GM23248 (cell line): ENCODE results near the gene CCSAP. TPM values are rescaled to one million over a fixed set of nuclear protein-coding genes. Genes with fewer than 3 reads are reported as not detected.

Source experiments
- DNase-seq: peaks from one replicate; pipeline ENCODE4 v3.0.0-alpha.2; 2015
- H2AFZ ChIP-seq: fragments of 200-600 bp; sonication (generic); 2 replicates; pipeline ENCODE4 v1.6.1; 2016; ENCODE audit warnings: antibody characterized with exemption
- H3F3A ChIP-seq: fragments of 200-600 bp; sonication (generic); 2 replicates; pipeline ENCODE4 v1.6.1; 2016; ENCODE audit warnings: mild to moderate bottlenecking, antibody characterized with exemption, mixed run types; ENCODE audit not compliant: insufficient read depth
- H3K27ac ChIP-seq: fragments of 200-600 bp; sonication (generic); 2 replicates; pipeline ENCODE4 v1.5.1; 2016; ENCODE audit warnings: mild to moderate bottlenecking
- H3K27me3 ChIP-seq: fragments of 200-600 bp; sonication (generic); replicated peaks from 2 replicates; pipeline ENCODE4 v1.6.1; 2016; ENCODE audit warnings: mild to moderate bottlenecking; ENCODE audit not compliant: insufficient read depth
- H3K36me3 ChIP-seq: fragments of 200-600 bp; sonication (generic); 2 replicates; pipeline ENCODE4 v1.6.1; 2016; ENCODE audit warnings: low read depth, mild to moderate bottlenecking
- H3K4me1 ChIP-seq: fragments of 200-600 bp; sonication (generic); 2 replicates; pipeline ENCODE4 v1.6.1; 2016; ENCODE audit warnings: mild to moderate bottlenecking; ENCODE audit not compliant: insufficient read depth
- H3K4me2 ChIP-seq: fragments of 200-600 bp; sonication (generic); one replicate; pipeline ENCODE4 v1.6.1; 2016; ENCODE audit warnings: mild to moderate bottlenecking; ENCODE audit not compliant: unreplicated experiment
- H3K4me3 ChIP-seq: fragments of 200-600 bp; sonication (generic); 2 replicates; pipeline ENCODE4 v1.5.1; 2016; ENCODE audit warnings: mild to moderate bottlenecking
- H3K79me2 ChIP-seq: fragments of 200-600 bp; sonication (generic); 2 replicates; pipeline ENCODE4 v1.6.1; 2016; ENCODE audit warnings: mild to moderate bottlenecking; ENCODE audit not compliant: insufficient read depth
- H3K9ac ChIP-seq: fragments of 200-600 bp; sonication (generic); 2 replicates; pipeline ENCODE4 v1.6.1; 2016; ENCODE audit warnings: mild to moderate bottlenecking
- H3K9me2 ChIP-seq: fragments of 200-600 bp; sonication (generic); 2 replicates; pipeline ENCODE4 v1.6.1; 2016; ENCODE audit warnings: mixed run types, mild to moderate bottlenecking, moderate library complexity; ENCODE audit not compliant: insufficient read depth
- H3K9me3 ChIP-seq: fragments of 200-600 bp; sonication (generic); one replicate; pipeline ENCODE4 v1.6.1; 2017; ENCODE audit warnings: low read depth
- H4K20me1 ChIP-seq: fragments of 200-600 bp; sonication (generic); 2 replicates; pipeline ENCODE4 v1.6.0; 2016; ENCODE audit not compliant: insufficient read depth
- EZH2 ChIP-seq: fragments of 200-600 bp; sonication (generic); IDR thresholded peaks from 2 replicates; pipeline ENCODE4 v1.6.1; 2018; ENCODE audit warnings: antibody characterized with exemption, mild to moderate bottlenecking; ENCODE audit not compliant: insufficient read depth, poor library complexity, severe bottlenecking
- EZH2phosphoT487 ChIP-seq: fragments of 200-600 bp; sonication (generic); IDR thresholded peaks from 2 replicates; pipeline ENCODE4 v1.6.1; 2018; ENCODE audit warnings: antibody characterized with exemption, moderate library complexity, mild to moderate bottlenecking, low read depth; ENCODE audit not compliant: insufficient read depth
- WGBS, 2 experiments: methylation state at CpG; one replicate each; pipeline ENCODE4 v1.1.6; 2015 to 2017; ENCODE audit warnings: low lambda C conversion rate in 2 of 2, low coverage in 1 of 2; ENCODE audit errors: missing lambda C conversion rate in 2 of 2; 5-methylcytosine and 5-hydroxymethylcytosine counted together
- in situ Hi-C: fragments of 300-500 bp; cut with MboI; formaldehyde crosslinking; loops from 2 replicates; pipeline ENCODE4 v1.15.0; 2020
- polyA plus RNA-seq: library from polyadenylated mRNA; unstranded; fragments of >200 nt; fragmentation: Nextera tagmentation; extraction: Ambion mirVana; gene quantifications from 2 replicates; pipeline ENCODE4 v1.2.1, GENCODE V29; 2016
- total RNA-seq: library from RNA; depleted of rRNA; stranded (reverse); fragments of >200 nt; shearing (Covaris generic); gene quantifications from 2 replicates; pipeline ENCODE4 v1.2.3, GENCODE V29; 2014

CCSAP gene
- total and polyA plus RNA-seq, 2 experiments from 2014 or later = 3.4 to 7.8 TPM

DNA sequence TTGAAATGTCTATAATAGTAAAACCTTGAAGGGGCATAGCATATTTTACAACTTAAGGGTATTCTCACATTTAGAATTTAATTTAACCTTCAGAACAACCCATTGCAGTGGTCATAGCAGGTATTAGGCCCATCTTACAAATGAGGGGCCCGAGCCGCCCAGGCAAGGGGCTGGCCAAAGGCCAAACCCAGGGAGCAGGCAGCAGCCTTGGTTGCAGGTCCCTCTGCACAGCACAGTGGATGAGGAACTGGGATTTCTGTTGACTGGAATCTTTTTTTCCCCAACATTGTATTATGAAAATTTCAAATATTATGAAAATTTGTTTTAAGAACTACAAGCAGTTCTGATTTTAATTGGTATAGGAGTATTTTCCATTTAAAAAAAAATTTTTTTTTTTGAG, 33.2 kb downstream of the CCSAP start:
- H4K20me1 ChIP-seq = no peaks in the 10 kb centered on the region
- TF ChIP-seq EZH2 (no peak), EZH2phosphoT487 (no peak)
- H3K4me1 ChIP-seq = no peaks in the 10 kb centered on the region
- no peaks in the 10 kb centered on the region for H3K79me2 ChIP-seq
- no peak overlapping the region for H3K4me3 ChIP-seq
- H2AFZ ChIP-seq = no peak overlapping the region
- H3K9me3 ChIP-seq = no peaks in the 10 kb centered on the region
- H3F3A ChIP-seq = no peaks in the 10 kb centered on the region
- WGBS, 2 experiments = 91 to 100% methylated on average over 2 of the region's 2 CpGs
- 0 out of 2 replicates have a peak, but pooled peaks cover 12% of the 10 kb centered on the region for H3K36me3 ChIP-seq
- H3K9ac ChIP-seq = no peak overlapping the region
- H3K9me2 ChIP-seq = no peaks in the 10 kb centered on the region
- no peaks in the 10 kb centered on the region for H3K27me3 ChIP-seq
- no peak overlapping the region for H3K4me2 ChIP-seq
- no peak overlapping the region for H3K27ac ChIP-seq
- in situ Hi-C loops = no loop called here
- DNase-seq = no peak

GRCh38 chr1:229309074-229309473, 33.8 kb downstream of the CCSAP start:
- no peak for DNase-seq
- no peak overlapping the region for H3K9ac ChIP-seq
- in situ Hi-C loops = no loop called here
- no peaks in the 10 kb centered on the region for H3K79me2 ChIP-seq
- H4K20me1 ChIP-seq = no peaks in the 10 kb centered on the region
- TF ChIP-seq EZH2phosphoT487 = no peak
- no peak for TF ChIP-seq EZH2
- H3F3A ChIP-seq = no peaks in the 10 kb centered on the region
- no peaks in the 10 kb centered on the region for H3K27me3 ChIP-seq
- H3K9me3 ChIP-seq = no peaks in the 10 kb centered on the region
- H3K36me3 ChIP-seq = peaks cover 18% of the 10 kb centered on the region; the same call in 1 of the 2 replicates
- H3K4me2 ChIP-seq = no peak overlapping the region
- H3K27ac ChIP-seq = no peak overlapping the region
- H3K9me2 ChIP-seq = no peaks in the 10 kb centered on the region
- H2AFZ ChIP-seq = no peak overlapping the region
- 50 to 61% methylated on average over 1 of the region's 1 CpG for WGBS, 2 experiments
- H3K4me3 ChIP-seq = no peak overlapping the region
- no peaks in the 10 kb centered on the region for H3K4me1 ChIP-seq

- H3K79me2 ChIP-seq = no peaks in the 10 kb centered on the region
- no peak overlapping the region for H3K9ac ChIP-seq
- no peak overlapping the region for H3K27ac ChIP-seq
- H3K9me2 ChIP-seq = no peaks in the 10 kb centered on the region
- TF ChIP-seq EZH2 (no peak), EZH2phosphoT487 (no peak)
- 68 to 76% methylated on average over 2 of the region's 2 CpGs for WGBS, 2 experiments
- H3K27me3 ChIP-seq = no peaks in the 10 kb centered on the region
- H3K36me3 ChIP-seq = peaks cover 17% of the 10 kb centered on the region
- no peaks in the 10 kb centered on the region for H4K20me1 ChIP-seq
- DNase-seq = no peak
- no peak overlapping the region for H3K4me2 ChIP-seq
- in situ Hi-C loops = no loop called here
- no peaks in the 10 kb centered on the region for H3K4me1 ChIP-seq
- H3K9me3 ChIP-seq = no peaks in the 10 kb centered on the region
- no peak overlapping the region for H3K4me3 ChIP-seq
- no peaks in the 10 kb centered on the region for H3F3A ChIP-seq
- H2AFZ ChIP-seq = no peak overlapping the region
Observed at GRCh38 chr1:229305392-229305791, 37.5 kb downstream of the CCSAP start.

DNA sequence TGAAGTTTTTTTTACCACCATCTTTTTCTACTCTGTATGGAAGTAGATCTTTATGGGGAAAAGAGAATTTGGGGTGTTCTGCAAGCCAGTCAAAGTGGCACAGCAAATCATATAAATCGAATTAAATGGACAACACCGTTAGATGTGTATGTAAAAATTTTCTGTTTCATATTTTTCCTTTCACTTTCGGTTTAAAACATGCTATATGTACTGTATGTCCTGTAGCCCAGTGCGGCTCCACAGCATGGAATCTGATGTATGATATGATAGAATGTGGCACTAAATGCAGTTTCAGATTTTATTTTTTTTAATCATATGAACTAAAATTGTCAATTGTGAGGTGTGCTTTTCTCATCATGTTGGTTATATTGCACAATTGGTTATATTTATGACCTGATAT, 39.0 kb downstream of the CCSAP start:
- H3K36me3 ChIP-seq = peaks cover 24% of the 10 kb centered on the region
- no peak for DNase-seq
- H3K4me3 ChIP-seq = no peak overlapping the region
- H3K9ac ChIP-seq = no peak overlapping the region
- WGBS, 2 experiments = 96 to 99% methylated on average over 4 of the region's 4 CpGs
- H3F3A ChIP-seq = no peaks in the 10 kb centered on the region
- no peak overlapping the region for H2AFZ ChIP-seq
- in situ Hi-C loops = no loop called here
- no peaks in the 10 kb centered on the region for H3K79me2 ChIP-seq
- TF ChIP-seq EZH2phosphoT487 = no peak
- TF ChIP-seq EZH2 = no peak
- H3K9me2 ChIP-seq = no peaks in the 10 kb centered on the region
- no peaks in the 10 kb centered on the region for H3K27me3 ChIP-seq
- H4K20me1 ChIP-seq = no peaks in the 10 kb centered on the region
- H3K4me2 ChIP-seq = no peak overlapping the region
- H3K27ac ChIP-seq = no peak overlapping the region
- H3K9me3 ChIP-seq = no peaks in the 10 kb centered on the region
- no peaks in the 10 kb centered on the region for H3K4me1 ChIP-seq

DNA sequence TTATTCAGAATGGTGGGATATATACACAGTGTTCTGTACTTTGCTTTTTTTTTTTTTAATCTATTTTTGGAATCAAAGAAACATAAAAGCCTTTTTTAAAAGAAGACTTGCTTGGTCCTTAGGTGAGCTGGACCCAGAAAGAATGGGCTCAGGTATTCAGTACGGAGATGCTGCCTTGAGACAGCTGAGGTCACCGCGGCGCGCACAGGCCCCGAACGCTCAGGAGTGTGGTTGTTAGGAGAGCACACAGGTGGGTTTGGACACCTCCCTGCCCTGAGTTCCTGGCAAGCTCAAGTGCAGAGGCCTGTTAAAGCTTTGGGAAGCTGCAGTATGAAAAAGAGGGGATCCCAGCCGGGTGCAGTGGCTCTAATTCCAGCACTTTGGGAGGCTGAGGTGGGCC, 40.1 kb downstream of the CCSAP start:
- H3K4me1 ChIP-seq = no peaks in the 10 kb centered on the region
- no peaks in the 10 kb centered on the region for H3K9me2 ChIP-seq
- no peak overlapping the region for H3K4me2 ChIP-seq
- DNase-seq = no peak
- 88 to 95% methylated on average over 8 of the region's 8 CpGs for WGBS, 2 experiments
- TF ChIP-seq EZH2 (no peak), EZH2phosphoT487 (no peak)
- H3K27ac ChIP-seq = no peak overlapping the region
- no peak overlapping the region for H3K9ac ChIP-seq
- no peak overlapping the region for H2AFZ ChIP-seq
- no peaks in the 10 kb centered on the region for H3K79me2 ChIP-seq
- no peaks in the 10 kb centered on the region for H3K27me3 ChIP-seq
- no peak overlapping the region for H3K4me3 ChIP-seq
- no peaks in the 10 kb centered on the region for H3F3A ChIP-seq
- H3K36me3 ChIP-seq = peaks cover 35% of the 10 kb centered on the region
- in situ Hi-C loops = no loop called here
- no peaks in the 10 kb centered on the region for H3K9me3 ChIP-seq
- H4K20me1 ChIP-seq = no peaks in the 10 kb centered on the region
